Measurements from ENCODE around the gene CTDSPL.

The CTDSPL gene

GRCh38 chr3:37885814-37886213 lies 24.1 kb downstream of the CTDSPL start:
- H3K4ac ChIP-seq (ENCODE audit: low read depth in 1 of 2, low read length in 2 of 2): no peak overlapping the region
- DNase-seq: peak; percentile 33
- H2BK120ac ChIP-seq (ENCODE audit: low read depth, low read length): no peak overlapping the region
- H3K9ac ChIP-seq (ENCODE audit: low read length): no peak overlapping the region
- H4K91ac ChIP-seq (ENCODE audit: low read length): no peak overlapping the region
- no peak overlapping the region for H3K23ac ChIP-seq (ENCODE audit: low read length in 2 of 2)
- no peak overlapping the region for H2AFZ ChIP-seq (ENCODE audit: low read depth, low read length)
- H3K36me3 ChIP-seq (ENCODE audit: control insufficient read depth in 1 of 2, insufficient read depth in 2 of 2, low read depth in 1 of 2, low read length in 2 of 2): no peaks in the 10 kb centered on the region
- H3K4me1 ChIP-seq (ENCODE audit: control insufficient read depth, insufficient read depth, low read depth, low read length): peaks cover 2% of the 10 kb centered on the region
- 54% methylated on average over 2 of the region's 2 CpGs for WGBS
- H3K27me3 ChIP-seq (ENCODE audit: control insufficient read depth in 1 of 2, insufficient read depth in 1 of 2, low read length in 2 of 2): no peaks in the 10 kb centered on the region
- no peak overlapping the region for H4K8ac ChIP-seq (ENCODE audit: low read length)
- no peak overlapping the region for H3K27ac ChIP-seq (ENCODE audit: low read length, poor library complexity, severe bottlenecking)
- H3K9me3 ChIP-seq (ENCODE audit: control insufficient read depth, low read length): no peaks in the 10 kb centered on the region
- H3K4me2 ChIP-seq (ENCODE audit: low read length, poor library complexity, severe bottlenecking): no peak overlapping the region
- peak overlapping the region in 1 of 2 experiments; percentile 28 for H2BK12ac ChIP-seq (ENCODE audit: low read length in 2 of 2)
- no peak overlapping the region for H3K18ac ChIP-seq (ENCODE audit: low read depth in 1 of 2, low read length in 2 of 2)
- no peak overlapping the region for H2BK15ac ChIP-seq (ENCODE audit: low read depth, poor library complexity, severe bottlenecking)
- H2AK5ac ChIP-seq (ENCODE audit: low read length, severe bottlenecking): no peak overlapping the region
- H2BK5ac ChIP-seq (ENCODE audit: low read depth, low read length, poor library complexity, severe bottlenecking): no peak overlapping the region
- H3K14ac ChIP-seq (ENCODE audit: low read length in 2 of 2): no peak overlapping the region
- H3K79me1 ChIP-seq (replicated peaks; ENCODE audit: low read length, poor library complexity, severe bottlenecking): peaks cover 36% of the 10 kb centered on the region
- H3K4me3 ChIP-seq (ENCODE audit: insufficient read depth in 1 of 2, low read depth in 1 of 2, low read length in 2 of 2): no peak overlapping the region

DNA sequence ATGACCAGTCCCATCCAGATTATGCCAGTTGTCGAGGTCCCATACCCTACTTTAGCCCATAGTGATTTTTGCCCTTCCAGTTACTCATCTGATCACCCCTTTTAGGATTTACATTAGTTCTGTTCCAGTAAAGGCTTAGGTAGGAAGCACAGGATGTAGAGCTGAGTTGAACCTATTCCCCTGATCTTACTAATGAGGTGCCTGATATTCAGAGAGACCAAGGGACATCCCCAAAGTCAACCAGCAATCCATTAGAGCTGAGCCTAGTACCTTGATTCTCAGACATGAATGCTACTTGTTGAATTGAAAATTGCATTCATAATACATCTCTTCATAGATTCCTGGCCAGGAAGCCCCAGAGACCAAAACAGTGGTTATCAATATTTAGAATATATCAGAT lies 24.7 kb downstream of the CTDSPL start:
- no peaks in the 10 kb centered on the region for H3K9me3 ChIP-seq (ENCODE audit: control insufficient read depth, low read length)
- peak overlapping the region; percentile 35 for H4K8ac ChIP-seq (ENCODE audit: low read length)
- H3K27ac ChIP-seq (ENCODE audit: low read length, poor library complexity, severe bottlenecking): no peak overlapping the region
- H3K14ac ChIP-seq (ENCODE audit: low read length in 2 of 2): no peak overlapping the region
- no peak overlapping the region for H2BK15ac ChIP-seq (ENCODE audit: low read depth, poor library complexity, severe bottlenecking)
- no peak overlapping the region for H2BK5ac ChIP-seq (ENCODE audit: low read depth, low read length, poor library complexity, severe bottlenecking)
- H3K18ac ChIP-seq (ENCODE audit: low read depth in 1 of 2, low read length in 2 of 2): no peak overlapping the region
- no peak overlapping the region for H3K4ac ChIP-seq (ENCODE audit: low read depth in 1 of 2, low read length in 2 of 2)
- H3K79me1 ChIP-seq (replicated peaks; ENCODE audit: low read length, poor library complexity, severe bottlenecking): peaks cover 40% of the 10 kb centered on the region
- no peak overlapping the region for H2AK5ac ChIP-seq (ENCODE audit: low read length, severe bottlenecking)
- peaks cover 5% of the 10 kb centered on the region for H3K4me1 ChIP-seq (ENCODE audit: control insufficient read depth, insufficient read depth, low read depth, low read length)
- H2BK12ac ChIP-seq (ENCODE audit: low read length in 2 of 2): peak overlapping the region in 1 of 2 experiments; percentile 28
- H2BK120ac ChIP-seq (ENCODE audit: low read depth, low read length): no peak overlapping the region
- no peaks in the 10 kb centered on the region for H3K27me3 ChIP-seq (ENCODE audit: control insufficient read depth in 1 of 2, insufficient read depth in 1 of 2, low read length in 2 of 2)
- H3K23ac ChIP-seq (ENCODE audit: low read length in 2 of 2): no peak overlapping the region
- H4K91ac ChIP-seq (ENCODE audit: low read length): no peak overlapping the region
- no peak overlapping the region for H3K4me2 ChIP-seq (ENCODE audit: low read length, poor library complexity, severe bottlenecking)
- no peak overlapping the region for H2AFZ ChIP-seq (ENCODE audit: low read depth, low read length)
- H3K36me3 ChIP-seq (ENCODE audit: control insufficient read depth in 1 of 2, insufficient read depth in 2 of 2, low read depth in 1 of 2, low read length in 2 of 2): no peaks in the 10 kb centered on the region
- WGBS: 100% methylated on average over 1 of the region's 1 CpG
- H3K9ac ChIP-seq (ENCODE audit: low read length): no peak overlapping the region
- H3K4me3 ChIP-seq (ENCODE audit: insufficient read depth in 1 of 2, low read depth in 1 of 2, low read length in 2 of 2): no peak overlapping the region
- no peak for DNase-seq

DNA sequence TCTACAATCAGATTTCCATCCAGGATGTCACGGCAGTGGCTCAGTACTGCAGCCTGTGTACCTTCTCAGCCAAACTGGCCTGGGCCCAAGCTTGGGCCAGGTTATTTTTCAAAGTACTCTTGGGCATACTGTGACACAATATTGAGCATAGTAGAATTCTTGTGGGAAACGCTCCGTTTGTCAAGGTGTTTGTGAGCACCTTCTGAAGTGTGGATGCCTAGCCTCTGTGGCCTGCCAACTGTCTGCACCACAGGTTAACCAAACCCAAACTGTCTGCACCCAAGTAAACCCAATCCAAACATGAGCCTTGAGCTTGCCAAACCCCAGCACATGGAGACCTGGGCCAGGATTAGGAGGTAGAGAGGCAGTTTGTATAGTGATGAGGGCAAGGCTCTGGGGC lies 25.4 kb downstream of the CTDSPL start:
- Histone ChIP-seq H3K36me3 (ENCODE audit: control insufficient read depth in 1 of 2, insufficient read depth in 2 of 2, low read depth in 1 of 2, low read length in 2 of 2) (no peaks in the 10 kb centered on the region), H3K27me3 (ENCODE audit: control insufficient read depth in 1 of 2, insufficient read depth in 1 of 2, low read length in 2 of 2) (no peaks in the 10 kb centered on the region), H2BK12ac (ENCODE audit: low read length in 2 of 2) (no peak overlapping the region), H3K4ac (ENCODE audit: low read depth in 1 of 2, low read length in 2 of 2) (no peak overlapping the region), H3K4me3 (ENCODE audit: insufficient read depth in 1 of 2, low read depth in 1 of 2, low read length in 2 of 2) (no peak overlapping the region), H2BK120ac (ENCODE audit: low read depth, low read length) (no peak overlapping the region), H3K14ac (ENCODE audit: low read length in 2 of 2) (peak overlapping the region in 1 of 2 experiments; percentile 82), H4K91ac (ENCODE audit: low read length) (no peak overlapping the region), H2AFZ (ENCODE audit: low read depth, low read length) (no peak overlapping the region), H3K4me1 (ENCODE audit: control insufficient read depth, insufficient read depth, low read depth, low read length) (peaks cover 5% of the 10 kb centered on the region), H2BK15ac (ENCODE audit: low read depth, poor library complexity, severe bottlenecking) (no peak overlapping the region), H3K23ac (ENCODE audit: low read length in 2 of 2) (no peak overlapping the region), H3K27ac (ENCODE audit: low read length, poor library complexity, severe bottlenecking) (no peak overlapping the region), H3K9me3 (ENCODE audit: control insufficient read depth, low read length) (no peaks in the 10 kb centered on the region), H3K79me1 (replicated peaks; ENCODE audit: low read length, poor library complexity, severe bottlenecking) (peaks cover 40% of the 10 kb centered on the region), H3K4me2 (ENCODE audit: low read length, poor library complexity, severe bottlenecking) (no peak overlapping the region), H2AK5ac (ENCODE audit: low read length, severe bottlenecking) (no peak overlapping the region), H3K9ac (ENCODE audit: low read length) (no peak overlapping the region), H3K18ac (ENCODE audit: low read depth in 1 of 2, low read length in 2 of 2) (peak overlapping the region in 1 of 2 experiments; percentile 60), H2BK5ac (ENCODE audit: low read depth, low read length, poor library complexity, severe bottlenecking) (no peak overlapping the region), H4K8ac (ENCODE audit: low read length) (no peak overlapping the region)
- WGBS: 96% methylated on average over 3 of the region's 3 CpGs
- DNase-seq: no peak

GRCh38 chr3:37887824-37888223 lies 26.1 kb downstream of the CTDSPL start:
- Histone ChIP-seq H3K79me1 (replicated peaks; ENCODE audit: low read length, poor library complexity, severe bottlenecking) (peaks cover 38% of the 10 kb centered on the region), H4K91ac (ENCODE audit: low read length) (no peak overlapping the region), H2BK12ac (ENCODE audit: low read length in 2 of 2) (no peak overlapping the region), H3K23ac (ENCODE audit: low read length in 2 of 2) (no peak overlapping the region), H3K36me3 (ENCODE audit: control insufficient read depth in 1 of 2, insufficient read depth in 2 of 2, low read depth in 1 of 2, low read length in 2 of 2) (no peaks in the 10 kb centered on the region), H2BK15ac (ENCODE audit: low read depth, poor library complexity, severe bottlenecking) (no peak overlapping the region), H3K18ac (ENCODE audit: low read depth in 1 of 2, low read length in 2 of 2) (no peak overlapping the region), H3K9me3 (ENCODE audit: control insufficient read depth, low read length) (no peaks in the 10 kb centered on the region), H2AFZ (ENCODE audit: low read depth, low read length) (no peak overlapping the region), H2BK120ac (ENCODE audit: low read depth, low read length) (no peak overlapping the region), H3K27me3 (ENCODE audit: control insufficient read depth in 1 of 2, insufficient read depth in 1 of 2, low read length in 2 of 2) (no peaks in the 10 kb centered on the region), H2BK5ac (ENCODE audit: low read depth, low read length, poor library complexity, severe bottlenecking) (no peak overlapping the region), H3K4me1 (ENCODE audit: control insufficient read depth, insufficient read depth, low read depth, low read length) (peaks cover 6% of the 10 kb centered on the region), H4K8ac (ENCODE audit: low read length) (no peak overlapping the region), H3K14ac (ENCODE audit: low read length in 2 of 2) (no peak overlapping the region), H3K4me2 (ENCODE audit: low read length, poor library complexity, severe bottlenecking) (no peak overlapping the region), H3K4ac (ENCODE audit: low read depth in 1 of 2, low read length in 2 of 2) (no peak overlapping the region), H3K9ac (ENCODE audit: low read length) (no peak overlapping the region), H3K4me3 (ENCODE audit: insufficient read depth in 1 of 2, low read depth in 1 of 2, low read length in 2 of 2) (no peak overlapping the region), H3K27ac (ENCODE audit: low read length, poor library complexity, severe bottlenecking) (no peak overlapping the region), H2AK5ac (ENCODE audit: low read length, severe bottlenecking) (no peak overlapping the region)
- 96% methylated on average over 4 of the region's 4 CpGs for WGBS
- no peak for DNase-seq
